Loucy (cell line): ENCODE results near the gene TSHZ2.

Experiments used
- CTCF ChIP-seq: fragments of 200-600 bp; sonication (generic); conservative IDR thresholded peaks from 2 replicates; pipeline ENCODE4 v1.5.1; 2014; ENCODE audit warnings: mild to moderate bottlenecking, antibody characterized with exemption, low read length
- EZH2phosphoT487 ChIP-seq: fragments of 200-600 bp; IDR thresholded peaks from 2 replicates; pipeline ENCODE4 v1.6.1; 2018; ENCODE audit warnings: antibody characterized with exemption, mild to moderate bottlenecking, moderate library complexity, borderline replicate concordance

DNA sequence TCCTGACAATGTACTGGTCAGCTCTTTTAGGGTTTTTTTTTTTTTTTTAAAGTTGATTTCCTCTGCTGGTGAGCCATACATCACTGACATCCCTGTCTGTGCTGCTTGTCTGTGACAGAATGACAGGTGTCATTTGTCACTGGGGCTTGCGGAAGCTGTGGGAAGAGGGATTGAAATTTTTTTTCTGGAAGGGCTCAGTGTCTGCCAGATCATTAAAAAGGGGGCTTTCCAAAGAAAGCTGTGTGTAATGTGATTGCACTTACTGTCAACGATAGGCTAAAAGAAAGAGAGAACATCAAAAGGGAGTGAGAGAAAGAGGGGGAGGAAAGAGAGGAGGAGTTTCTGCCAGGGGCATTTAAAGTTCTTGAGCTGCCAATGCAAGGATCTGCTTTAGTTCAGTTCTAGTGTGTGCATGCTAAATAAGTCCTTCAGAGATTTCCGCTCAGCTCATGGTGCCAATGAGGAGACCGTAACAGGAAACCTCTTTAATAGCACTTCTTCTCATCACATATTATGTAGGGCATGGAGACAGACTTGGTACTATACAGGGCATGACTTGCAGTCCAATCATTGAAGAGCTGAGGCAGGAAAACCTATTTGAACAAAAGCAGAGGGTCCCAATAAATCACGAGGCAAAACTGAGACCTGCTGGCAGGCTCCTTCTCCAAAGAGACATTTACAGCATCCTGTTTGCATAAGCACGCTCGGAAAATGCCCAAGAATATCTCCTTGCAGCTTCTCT lies 177.2 kb downstream of the TSHZ2 start:
- TF ChIP-seq CTCF (no peak), EZH2phosphoT487 (no peak)
